Cortex of kidney (tissue), 1 donor: ENCODE measurements around the gene KIF19.
"Not testable (repeated sequence)": the region's sequence is repeated elsewhere in the genome, so short reads cannot be mapped to it uniquely, and the experiment has no call there.

ENCODE experiments used
- DNase-seq: peaks from one replicate; lab custom pipeline; 2025; lab: John Stamatoyannopoulos, UW

Gene KIF19, protein sequence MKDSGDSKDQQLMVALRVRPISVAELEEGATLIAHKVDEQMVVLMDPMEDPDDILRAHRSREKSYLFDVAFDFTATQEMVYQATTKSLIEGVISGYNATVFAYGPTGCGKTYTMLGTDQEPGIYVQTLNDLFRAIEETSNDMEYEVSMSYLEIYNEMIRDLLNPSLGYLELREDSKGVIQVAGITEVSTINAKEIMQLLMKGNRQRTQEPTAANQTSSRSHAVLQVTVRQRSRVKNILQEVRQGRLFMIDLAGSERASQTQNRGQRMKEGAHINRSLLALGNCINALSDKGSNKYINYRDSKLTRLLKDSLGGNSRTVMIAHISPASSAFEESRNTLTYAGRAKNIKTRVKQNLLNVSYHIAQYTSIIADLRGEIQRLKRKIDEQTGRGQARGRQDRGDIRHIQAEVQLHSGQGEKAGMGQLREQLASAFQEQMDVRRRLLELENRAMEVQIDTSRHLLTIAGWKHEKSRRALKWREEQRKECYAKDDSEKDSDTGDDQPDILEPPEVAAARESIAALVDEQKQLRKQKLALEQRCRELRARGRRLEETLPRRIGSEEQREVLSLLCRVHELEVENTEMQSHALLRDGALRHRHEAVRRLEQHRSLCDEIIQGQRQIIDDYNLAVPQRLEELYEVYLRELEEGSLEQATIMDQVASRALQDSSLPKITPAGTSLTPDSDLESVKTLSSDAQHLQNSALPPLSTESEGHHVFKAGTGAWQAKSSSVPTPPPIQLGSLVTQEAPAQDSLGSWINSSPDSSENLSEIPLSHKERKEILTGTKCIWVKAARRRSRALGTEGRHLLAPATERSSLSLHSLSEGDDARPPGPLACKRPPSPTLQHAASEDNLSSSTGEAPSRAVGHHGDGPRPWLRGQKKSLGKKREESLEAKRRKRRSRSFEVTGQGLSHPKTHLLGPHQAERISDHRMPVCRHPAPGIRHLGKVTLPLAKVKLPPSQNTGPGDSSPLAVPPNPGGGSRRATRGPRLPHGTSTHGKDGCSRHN

DNA sequence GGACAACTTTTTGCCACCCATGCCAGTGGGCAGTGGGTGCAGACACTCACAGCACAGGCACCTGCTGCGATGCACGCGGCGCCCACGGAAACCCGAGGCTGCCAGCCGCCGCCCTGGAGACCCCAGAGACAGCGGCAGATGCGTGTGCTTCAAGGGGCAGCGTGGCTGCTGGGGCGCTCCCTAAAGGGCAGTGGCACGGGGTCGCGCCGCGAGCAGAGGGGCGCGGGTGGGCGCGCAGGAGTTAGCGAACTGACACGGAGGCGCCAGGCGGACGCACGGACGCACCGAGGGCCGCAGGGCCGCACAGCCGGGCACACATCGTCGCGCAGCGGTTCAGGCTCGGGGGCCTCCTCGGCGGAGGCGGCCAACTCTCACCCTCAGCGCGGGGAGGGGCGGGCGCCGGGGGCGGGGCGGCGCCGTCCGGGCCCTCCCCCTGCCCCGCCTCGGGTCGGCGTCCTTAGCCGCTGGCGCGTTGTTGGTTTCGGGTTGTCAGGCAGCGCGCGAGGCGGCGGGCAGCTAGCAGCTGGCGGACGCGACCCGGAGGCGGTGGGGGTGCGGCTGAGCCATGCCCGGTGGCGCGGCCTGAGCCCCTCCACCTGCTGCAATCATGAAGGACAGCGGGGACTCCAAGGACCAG is at the start of gene KIF19:
TSS of gene KIF19 (plus strand) at position 484 of the 637 bp plus-strand sequence. CDS start at position 608, 124 bp downstream.
- DNase-seq: no peak

DNA sequence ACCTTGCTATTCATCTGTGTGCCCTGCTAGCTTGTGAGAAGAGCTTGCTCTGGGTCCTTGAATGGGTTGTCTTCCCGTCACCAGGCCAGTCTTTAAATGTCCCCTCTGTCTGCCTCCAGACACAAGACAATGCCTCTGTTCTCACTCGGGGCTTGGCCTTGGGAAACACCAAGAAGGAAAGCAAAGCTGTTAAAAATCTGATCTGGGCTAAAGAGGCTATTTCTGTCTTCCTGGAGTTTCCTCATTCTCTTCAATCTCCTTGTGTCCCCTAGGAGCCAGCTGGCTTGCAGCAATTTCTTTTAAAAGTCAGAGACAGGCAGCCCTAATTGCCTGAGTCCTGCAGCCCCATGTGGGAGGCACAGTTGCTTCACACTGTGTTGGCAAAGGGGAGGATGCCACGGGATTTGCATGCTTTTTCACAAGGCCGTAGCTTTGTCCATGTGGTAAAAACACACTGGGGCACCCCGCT is 49.5 kb upstream of the KIF19 start:
- DNase-seq: no peak

DNA sequence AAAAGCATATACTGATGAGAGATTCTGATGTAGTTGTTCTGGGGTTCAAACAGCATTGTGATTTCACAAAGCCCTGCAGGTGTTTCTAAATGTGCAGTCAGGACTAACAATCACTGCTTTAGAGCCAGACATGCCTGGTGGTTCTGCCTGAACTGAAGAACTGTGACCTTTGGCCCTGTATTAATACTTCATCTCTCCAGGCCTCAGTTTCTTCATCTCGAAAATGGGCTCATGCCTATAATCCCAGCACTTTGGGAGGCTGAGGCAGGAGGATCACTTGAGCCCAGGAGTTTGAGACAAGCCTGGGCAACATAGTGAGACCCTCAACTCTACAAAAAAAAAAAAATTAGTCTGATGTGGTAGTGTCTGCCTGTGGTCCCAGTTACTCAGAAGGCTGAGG is 48.1 kb upstream of the KIF19 start:
- DNase-seq: no peak

DNA sequence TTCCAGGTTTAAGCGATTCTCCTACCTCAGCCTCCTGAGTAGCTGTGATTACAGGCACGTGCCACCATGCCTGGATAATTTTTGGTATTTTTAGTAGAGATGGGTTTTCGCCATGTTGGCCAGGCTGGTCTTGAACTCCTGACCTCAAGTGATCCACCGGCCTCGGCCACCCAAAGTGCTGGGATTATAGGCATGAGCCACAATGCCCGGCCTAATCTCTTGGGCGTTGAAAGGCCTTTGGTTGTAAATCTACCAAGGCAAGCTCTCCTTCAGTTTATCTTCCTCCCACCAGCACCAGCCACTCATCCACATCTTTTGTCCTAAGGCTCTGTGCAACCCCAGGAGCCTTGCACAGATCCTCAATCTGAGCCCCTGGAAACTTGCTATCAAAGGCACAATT is 46.4 kb upstream of the KIF19 start:
- DNase-seq: not testable (repeated sequence)

DNA sequence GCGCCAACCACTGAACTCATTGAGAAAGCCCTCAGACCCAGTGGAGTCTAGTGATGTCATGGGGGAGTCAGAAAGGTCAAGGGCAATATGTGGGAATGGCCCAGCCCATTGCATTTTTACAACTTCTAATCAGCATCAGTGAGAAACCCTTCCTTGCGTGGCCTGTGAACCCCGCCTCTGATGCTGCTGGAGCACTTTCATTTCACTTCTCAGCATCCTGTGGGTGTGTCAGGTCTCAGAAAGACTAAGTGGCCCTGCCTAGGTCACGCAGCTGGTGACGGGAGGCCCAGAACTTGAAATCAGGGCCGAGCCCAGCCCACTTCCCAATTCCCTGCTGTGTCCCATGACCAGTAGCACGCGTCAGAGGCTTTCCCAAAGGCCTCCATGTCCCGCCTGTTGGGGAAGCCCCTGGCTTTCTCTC is 45.9 kb upstream of the KIF19 start:
- no peak for DNase-seq

DNA sequence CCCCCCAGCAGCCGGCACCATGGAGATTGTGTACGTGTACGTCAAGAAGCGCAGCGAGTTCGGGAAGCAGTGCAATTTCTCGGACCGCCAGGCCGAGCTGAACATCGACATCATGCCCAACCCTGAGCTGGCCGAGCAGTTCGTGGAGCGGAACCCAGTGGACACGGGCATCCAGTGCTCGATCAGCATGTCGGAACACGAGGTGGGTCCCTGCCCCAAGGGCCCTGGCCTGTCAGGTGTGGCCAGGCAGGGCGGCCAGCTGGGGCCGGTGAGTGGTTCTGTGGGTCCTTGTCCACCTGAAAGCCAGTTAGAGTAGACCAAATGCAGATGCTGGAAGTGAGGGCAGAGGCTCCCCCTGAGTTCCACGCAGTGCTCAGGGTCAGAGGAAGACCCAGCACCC is 44.2 kb upstream of the KIF19 start:
- DNase-seq: no peak

DNA sequence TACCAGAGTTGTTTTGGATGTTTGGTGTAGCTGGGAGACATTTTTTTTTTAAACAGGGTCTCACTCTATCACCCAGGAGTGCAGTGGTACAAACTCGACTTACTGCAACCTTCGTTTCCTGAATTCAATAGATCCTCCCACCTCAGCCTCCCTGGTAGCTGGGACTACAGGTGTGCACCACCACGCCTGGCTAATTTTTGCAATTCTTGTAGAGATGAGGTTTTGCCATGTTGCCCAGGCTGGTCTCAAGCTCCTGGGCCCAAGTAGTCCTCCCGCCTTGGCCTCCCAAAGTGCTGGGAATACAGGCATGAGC is 43.8 kb upstream of the KIF19 start:
- not testable (repeated sequence) for DNase-seq

DNA sequence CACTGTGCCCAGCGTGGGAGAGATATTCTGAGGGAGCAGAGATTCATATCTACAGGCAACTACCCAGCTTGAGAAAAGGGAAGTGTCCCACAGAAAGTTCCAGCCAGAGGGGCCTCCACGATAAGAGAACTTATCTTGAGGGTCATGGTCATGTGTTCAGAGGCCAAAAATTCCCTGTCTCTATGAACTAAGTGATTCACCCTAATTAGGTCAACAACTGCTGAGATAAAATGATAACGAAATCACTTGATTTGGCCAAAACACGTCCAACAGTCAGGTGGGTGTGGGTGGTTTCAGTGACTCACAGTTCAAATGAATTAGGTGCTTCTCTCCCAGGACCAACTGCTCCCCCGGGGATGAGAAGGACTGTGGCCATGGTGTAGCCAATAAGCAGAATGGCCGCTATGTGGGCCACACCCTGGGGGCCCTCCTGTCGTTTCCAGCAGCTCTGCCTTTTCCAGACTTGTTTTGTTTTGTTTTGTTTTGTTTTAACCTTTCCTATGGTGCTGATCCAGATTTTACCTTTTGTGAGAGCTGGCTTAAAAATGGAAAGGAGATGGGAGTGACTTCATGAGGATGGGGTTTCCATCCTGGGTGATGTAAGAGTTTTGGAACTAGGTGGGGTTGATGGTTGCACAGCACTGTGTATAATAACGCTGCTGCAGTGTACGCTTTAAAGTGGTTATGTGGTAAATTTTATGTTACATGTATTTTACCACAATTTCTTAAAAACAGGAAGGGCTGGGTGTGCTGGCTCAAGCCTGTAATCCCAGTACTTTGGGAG is 43.2 kb upstream of the KIF19 start:
- no peak for DNase-seq

DNA sequence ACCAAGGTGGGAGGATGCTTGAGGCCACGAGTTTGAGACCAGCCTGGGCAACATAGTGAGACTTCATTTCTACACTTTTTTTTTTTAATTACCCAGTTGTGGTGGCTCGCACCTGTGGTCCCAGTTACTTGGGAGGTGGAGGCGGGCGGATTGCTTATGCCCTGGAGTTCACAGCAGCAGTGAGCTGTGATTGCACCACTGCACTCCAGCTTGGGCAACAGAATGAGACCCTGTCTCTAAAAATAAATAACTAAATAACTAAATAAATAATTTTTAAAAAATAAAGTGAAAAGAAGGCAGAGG is 42.7 kb upstream of the KIF19 start:
- no peak for DNase-seq

DNA sequence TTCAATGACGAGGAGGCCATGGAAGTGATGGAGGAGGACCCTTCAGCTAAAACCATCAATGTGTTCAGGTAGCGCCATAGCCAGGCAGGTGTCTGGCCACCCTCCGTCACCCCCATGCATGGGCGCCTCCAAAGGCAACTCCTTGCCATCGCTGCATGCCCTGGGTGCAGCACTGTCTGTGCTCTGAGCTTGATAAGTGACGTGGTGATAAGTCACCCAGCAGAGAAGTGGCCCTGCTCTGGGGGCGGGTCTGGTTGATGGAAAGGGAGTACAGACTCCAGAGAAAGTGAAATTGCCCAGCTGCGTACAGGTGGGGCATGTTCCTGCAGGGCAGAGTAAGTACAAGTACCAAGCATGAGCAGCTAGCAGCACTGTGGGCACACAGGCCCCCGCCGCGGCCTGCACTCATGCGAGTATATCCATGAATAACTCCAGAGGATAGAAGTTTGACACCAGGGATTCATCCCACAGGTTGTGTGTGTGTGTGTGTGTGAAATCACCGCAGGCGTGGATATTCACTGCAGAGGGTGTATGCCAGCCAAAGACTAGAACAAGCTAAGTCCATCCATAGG is 38.9 kb upstream of the KIF19 start:
- no peak for DNase-seq

DNA sequence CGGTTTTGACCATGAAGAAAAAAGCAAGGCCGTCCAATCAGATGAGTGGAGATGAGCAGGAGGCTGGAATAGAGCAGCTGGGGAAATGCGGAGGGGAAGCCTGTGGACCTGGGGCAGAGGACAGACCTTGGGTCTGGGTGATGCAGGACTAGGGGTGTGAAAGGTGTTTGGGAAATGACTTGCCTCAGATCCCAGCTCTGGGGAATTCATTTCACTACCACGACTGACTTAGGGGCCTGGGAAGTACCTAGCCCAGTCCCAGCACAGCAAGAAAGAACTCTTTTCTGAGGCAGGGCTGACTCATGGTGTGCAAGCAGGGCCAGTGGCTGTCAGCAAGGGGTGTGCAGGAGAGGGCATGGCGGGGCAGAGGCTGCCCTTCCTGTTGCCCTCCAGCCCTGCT is 37.2 kb upstream of the KIF19 start:
- DNase-seq: no peak

DNA sequence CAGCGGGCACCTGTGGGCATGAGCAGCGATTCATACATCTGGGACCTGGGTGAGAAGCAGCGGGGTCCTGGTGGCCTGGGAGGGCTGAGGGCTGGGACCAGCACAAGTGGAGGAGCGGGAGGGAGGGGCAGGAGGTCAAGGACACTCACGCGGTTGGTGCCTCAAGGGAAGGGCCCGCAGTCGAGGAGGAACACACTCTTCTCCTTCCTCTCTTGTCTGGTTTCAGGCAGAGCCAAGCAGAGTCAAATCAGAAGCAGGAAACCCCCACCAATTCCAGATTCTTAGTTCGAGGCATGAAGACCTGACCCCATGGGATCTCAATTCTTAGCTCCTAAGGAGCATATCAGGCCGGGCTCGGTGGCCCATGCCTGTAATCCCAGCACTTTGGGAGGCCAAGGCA is 36.3 kb upstream of the KIF19 start:
- DNase-seq: no peak

DNA sequence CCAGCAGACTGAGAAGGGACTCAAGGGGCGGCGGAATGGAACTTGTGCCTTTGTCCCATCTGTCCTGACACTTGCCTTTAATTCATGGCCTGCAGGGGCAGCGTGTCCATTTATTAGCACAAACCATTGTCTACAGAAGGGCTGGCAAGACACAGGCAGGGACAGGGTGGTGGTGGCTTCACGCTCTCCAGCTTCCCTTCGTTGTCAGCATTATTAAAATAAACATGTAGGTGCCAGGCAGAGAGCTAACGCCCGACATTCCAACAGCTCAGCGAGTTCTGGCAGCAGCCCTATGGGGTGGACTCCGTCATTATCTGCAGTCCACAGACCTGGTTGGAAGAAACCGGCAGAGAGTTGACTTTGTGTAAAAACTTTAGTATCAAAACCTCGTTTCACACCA is 35.7 kb upstream of the KIF19 start:
- no peak for DNase-seq

DNA sequence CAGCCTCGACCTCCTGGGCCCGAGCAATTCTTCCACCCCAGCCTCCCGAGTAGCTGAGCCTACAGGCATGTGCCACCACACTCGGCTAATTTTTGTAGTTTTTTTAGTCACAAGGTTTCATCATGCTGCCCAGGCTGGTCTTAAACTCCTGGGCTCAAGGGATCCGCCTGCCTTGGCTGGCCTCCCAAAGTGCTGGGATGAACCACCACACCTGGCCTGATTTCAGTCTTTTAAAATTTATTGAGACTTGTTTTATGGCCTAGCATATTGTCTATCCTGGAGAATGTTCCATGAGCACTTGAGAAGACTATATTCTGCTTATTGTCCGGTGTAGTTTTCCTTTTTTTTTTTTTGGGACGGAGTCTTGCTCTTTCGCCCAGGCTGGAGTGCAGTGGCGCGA is 33.5 kb upstream of the KIF19 start:
- no peak for DNase-seq

DNA sequence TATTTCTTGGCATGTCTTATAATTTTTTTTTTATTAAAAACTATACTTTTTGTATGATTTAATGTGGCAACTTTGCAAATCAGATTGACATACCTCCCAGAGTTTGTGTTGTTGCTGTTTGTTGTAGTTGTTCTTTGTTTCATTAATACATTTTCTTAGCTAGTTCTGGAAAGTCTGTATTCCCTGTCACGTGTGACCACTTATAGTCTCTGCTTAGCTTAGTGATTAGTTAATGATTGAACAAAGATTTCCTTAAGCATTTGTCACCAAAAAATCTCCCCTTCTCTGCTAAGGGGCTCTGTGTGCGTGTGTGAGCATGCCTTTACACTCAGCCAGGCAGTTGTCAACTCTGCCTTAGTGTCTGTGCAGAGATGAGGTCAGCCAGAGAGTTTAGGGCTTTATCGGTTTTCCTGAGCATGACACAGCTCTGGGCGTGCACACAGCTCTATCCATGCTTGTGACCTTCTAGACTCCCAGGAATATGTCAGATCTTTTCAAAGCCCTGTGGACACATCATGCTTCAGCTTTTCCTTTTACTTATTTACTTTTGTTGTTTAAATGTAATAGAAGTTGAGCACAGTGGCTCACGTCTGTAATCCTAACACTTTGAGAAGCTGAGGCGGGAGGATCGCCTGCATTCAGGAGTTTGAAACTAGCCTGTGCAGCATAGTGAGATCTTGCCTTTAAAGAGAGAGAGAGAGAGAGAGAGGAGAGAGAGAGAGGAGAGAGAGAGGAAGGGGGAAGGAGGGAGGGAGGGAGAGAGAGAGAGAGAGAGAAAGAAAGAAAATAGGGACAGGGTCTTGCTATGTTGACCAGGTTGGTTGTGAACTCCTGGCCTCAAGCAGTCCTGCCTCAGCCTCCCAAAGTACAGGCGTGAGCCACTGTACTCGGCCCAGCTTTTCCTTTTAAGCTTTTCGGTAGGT is 30.1 kb upstream of the KIF19 start:
- no peak for DNase-seq

DNA sequence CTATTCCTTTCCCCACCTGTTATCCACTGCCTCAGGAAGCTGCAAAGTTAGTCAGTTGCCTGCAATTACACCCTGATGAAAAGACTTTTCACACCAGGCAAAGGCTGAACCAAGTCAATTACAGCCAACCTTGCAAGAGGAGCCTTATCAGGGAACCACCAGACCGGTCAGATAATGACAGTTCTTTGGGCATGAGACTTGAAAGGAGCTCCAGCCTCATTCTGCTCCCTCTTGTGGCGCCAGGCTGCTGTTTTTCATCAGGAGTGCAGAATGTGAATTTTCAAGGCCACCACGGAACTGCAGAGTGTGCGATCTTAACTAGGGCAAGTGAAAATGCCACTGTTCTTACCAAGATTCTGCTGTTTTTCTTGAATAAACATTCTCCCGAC is 29.5 kb upstream of the KIF19 start:
- no peak for DNase-seq

DNA sequence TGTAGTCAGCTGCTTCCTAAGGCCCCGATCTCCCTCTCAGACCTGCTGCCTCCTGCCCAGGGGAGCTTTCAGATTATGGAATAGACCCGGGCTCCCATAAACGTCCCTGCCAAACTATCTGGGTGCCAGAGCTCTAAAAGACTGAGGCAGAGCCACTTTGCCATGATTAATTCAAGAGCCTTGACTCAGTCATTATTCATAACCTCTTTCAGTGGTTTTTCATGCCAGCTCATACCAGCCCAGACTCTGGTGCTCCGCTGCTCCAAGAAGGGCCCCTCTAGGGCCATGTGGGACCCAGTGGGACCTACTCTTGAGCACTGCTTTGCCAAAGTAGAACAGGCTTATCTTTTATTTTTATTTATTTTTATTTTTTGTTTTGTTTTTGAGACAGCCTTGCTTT is 28.1 kb upstream of the KIF19 start:
- no peak for DNase-seq

DNA sequence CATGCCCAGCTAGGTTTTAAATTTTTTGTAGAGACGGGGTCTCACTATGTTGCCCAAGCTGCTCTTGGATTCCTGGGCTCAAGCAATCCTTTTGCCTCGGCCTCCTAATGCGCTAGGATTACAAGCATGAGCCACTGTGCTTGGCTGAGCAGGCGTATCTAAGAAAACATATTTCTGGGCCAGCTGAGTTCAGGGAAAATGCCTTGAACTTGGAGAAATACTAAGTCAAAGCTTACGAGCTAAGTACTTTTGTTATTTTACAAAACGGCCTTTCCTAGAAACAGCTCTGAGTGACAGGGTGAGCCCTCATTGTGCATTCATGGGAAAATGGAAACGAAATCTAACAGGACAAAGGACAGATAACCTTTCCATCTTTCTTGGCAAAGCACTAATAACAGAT is 27.2 kb upstream of the KIF19 start:
- DNase-seq: no peak

DNA sequence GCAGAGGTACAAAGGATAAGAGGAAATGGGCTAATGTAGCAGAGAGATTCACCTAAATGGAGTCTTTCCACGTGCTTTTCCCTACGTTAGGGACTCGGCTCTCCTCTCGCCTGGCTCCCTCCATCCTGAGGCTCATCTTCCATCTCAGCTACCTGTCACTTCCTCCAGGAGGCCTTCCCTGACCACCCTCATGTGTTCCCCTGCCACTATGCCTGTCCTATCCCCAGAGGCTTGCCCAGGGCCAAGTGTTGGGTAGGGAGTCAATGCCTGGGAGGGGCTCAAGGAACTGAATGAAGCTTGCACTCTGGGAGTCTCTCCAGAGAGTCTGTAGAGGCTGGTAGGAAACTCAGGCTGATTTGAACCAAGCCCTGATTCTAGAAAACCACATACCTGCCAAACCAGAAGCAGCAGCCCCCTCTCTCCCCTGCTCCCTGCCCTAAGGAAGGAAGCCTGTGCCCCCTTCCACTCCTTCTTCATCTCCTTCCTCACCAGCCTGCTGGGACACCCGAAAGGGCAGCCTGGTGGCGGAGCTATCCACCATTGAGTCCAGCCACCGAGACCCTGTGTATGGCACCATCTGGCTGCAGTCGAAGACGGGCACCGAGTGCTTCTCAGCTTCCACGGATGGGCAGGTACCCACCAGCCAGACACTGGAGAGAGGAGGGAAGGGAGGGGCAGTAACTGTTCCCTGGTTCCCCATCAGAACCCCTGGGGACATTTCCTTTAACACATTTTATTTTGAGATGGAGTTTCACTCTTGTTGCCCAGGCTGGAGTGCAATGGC is 26.6 kb upstream of the KIF19 start:
- DNase-seq: no peak

DNA sequence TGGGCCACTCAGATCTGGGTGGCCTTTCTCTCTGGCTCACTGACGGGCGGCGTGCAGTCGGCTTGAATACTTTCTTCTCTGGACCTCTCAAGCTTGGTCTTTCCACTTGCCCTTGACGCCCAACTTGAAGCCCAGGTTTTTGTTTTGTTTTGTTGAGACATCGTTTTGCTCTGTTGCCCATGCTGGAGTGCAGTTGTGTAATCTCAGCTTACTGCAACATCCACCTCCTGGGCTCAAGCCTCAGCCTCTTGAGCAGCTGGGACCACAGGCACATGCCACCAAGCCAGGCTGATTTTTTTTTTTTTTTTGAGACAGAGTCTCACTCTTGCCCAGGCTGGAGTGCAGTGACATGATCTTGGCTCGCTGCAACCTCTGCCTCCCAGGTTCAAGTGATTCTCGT is 22.7 kb upstream of the KIF19 start:
- no peak for DNase-seq
